ENCODE results near the gene ATF7.
"Not testable (repeated sequence)": the region's sequence is repeated elsewhere in the genome, so short reads cannot be mapped to it uniquely, and the experiment has no call there.

Gene ATF7

DNA sequence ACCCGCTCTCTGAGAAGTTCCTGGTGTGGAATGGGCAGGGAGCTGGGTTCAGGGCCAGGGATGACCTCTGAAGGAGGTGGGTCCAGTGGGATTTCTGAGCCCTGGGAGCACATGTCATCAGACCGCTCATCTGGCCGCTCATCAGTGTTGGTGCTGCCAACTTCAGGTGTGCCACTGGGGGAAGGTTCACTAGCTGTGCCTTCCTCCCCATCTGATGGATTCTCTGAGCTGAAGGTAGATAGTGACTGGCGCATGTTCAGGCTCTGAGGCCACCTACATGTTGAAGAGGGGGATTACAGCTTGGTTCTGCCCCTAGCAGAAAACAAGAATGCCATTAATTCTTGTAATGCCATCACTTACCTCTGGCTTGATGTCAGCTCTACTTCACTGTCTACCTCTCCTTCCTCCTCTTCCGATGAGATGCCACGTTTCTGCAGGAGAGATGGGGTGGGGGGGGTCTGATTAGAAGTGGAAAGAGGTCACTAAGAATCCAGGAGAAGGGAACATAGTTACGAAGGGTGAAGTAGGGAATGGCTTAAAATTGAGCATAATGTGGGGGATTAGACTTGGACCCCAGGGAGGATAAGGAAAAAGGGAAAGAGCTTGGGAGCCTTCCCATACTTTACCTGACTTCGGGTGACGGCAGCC, 144.1 kb downstream of the ATF7 start:
- DNase-seq (ENCODE audit: low read depth), result no peak

GRCh38 chr12:53481458-53481857, 144.7 kb downstream of the ATF7 start:
- DNase-seq (ENCODE audit: low read depth), result not testable (repeated sequence)

- DNase-seq (ENCODE audit: low read depth), result no peak
Measured at GRCh38 chr12:53480491-53481442, 145.4 kb downstream of the ATF7 start.

DNA sequence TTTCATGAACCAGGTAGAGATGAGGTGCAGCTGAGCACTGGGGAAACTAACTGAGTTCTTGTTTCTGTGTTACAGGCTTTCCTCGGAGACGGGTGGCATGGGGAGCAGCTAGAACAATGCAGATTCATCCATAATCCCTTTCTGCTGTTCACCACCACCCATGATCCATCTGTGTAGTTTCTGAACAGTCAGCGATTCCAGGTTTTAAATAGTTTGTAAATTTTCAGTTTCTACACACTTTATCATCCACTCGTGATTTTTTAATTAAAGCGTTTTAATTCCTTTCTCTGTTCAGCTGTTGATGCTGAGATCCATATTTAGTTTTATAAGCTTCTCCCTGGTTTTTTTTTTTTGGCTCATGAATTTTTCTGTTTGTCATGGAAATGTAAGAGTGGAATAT, 146.9 kb downstream of the ATF7 start:
- DNase-seq (ENCODE audit: low read depth), result no peak

DNA sequence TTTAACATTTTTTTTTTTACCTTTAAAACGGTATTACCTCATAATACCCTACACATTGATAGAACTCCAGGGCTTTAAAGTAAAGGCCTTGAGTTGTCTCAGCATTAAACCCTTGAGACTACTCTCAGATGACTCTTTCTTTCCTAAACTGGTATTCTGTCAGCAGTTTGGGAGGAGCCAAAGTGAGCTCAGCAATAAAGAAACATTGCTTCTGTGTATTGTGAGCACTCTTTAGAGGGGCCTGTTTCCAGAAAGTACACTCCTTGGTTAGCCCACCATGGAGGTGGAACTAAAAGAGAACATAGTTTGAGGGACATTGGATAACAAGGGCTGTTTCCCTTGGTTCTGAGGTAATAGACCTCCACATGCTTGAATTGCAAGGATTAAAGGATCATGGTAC, 147.3 kb downstream of the ATF7 start:
- DNase-seq (ENCODE audit: low read depth), result no peak

DNA sequence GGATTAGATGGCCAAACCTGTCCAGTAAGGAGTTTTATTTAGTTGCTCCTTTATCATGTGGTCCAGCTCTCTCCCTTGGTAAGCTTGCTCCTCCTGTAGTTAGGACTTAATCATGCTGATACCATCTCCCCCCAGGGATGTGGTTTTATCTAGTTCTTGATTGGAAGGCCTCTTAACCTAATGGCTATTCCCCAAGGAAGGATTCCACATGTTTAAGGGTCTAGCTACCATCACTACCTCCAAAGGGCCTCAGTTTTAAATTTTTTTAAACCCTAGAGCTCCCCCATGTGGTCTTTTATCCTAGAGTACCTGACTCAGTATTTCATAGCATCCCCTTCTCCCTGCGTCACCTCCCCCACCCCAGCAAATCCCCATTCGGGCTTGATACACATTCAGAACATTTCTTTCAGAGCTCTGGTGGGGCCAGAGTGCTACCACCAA, 149.4 kb downstream of the ATF7 start:
- DNase-seq (ENCODE audit: low read depth), result no peak

- no peak for DNase-seq (ENCODE audit: low read depth)
Measured at GRCh38 chr12:53474819-53475218, 151.4 kb downstream of the ATF7 start.

DNA sequence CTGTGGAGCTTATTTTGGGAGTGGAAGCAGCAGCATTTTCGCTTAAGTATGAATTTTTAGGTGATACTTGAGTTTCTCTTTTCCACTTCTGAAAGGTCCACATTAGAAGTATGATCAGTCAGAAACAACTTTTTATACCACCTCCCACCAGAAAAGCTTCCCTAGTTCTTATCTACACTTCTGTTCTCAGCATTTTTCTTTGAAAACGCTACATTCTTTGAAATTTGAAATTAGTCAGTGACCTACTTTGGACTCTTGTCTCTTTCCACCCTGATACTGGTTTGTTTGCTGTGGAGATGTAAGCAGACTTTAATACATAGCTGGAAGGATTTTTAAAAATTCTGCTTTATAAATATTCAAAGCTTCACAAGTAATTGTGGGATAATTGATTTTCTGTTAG, 152.1 kb downstream of the ATF7 start:
- DNase-seq (ENCODE audit: low read depth), result no peak

GRCh38 chr12:53472056-53472582, 154.1 kb downstream of the ATF7 start:
- DNase-seq (ENCODE audit: low read depth), result no peak

DNA sequence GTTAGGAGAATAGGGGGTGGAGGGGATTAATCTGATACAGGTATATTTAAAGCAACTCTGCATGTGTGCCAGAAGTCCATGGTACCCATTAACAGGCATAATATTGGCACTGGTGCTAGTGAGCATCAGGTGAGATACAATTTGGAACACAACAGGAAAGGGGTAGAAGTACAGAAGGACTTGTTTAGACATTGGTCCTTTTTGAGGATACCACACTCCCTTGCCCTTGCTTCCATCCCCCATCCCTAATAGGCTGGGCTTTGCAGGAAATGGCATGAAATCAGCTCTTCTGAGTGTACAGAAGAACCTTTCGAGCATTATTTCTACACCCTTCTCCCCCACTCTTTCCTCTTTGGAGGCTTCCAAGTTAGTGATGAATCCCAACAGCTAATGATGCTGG, 157.9 kb downstream of the ATF7 start:
- DNase-seq (ENCODE audit: low read depth), result no peak

GRCh38 chr12:53467880-53468279, 158.3 kb downstream of the ATF7 start:
- no peak for DNase-seq (ENCODE audit: low read depth)

- DNase-seq (ENCODE audit: low read depth), result no peak
Measured at GRCh38 chr12:53467082-53467481, 159.1 kb downstream of the ATF7 start.

DNA sequence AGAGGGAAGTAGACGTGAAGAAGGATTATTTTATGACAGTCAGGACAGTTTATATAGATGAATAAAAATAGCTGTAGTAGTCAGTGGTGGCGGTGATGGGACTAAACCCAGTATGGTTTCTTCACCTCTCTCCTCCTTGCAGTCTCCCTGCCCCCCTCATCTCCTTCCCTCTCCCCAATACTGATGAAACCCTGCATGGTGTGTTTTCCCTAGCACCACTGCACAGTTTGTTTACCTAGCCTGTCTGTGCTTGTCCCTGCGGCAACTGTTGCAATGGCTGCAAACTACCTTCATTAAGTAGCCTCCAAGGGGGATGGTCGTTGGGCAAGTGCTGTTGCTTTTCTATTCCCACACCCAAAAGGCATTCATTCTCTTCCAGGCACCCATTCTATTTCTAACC, 159.5 kb downstream of the ATF7 start:
- no peak for DNase-seq (ENCODE audit: low read depth)

DNA sequence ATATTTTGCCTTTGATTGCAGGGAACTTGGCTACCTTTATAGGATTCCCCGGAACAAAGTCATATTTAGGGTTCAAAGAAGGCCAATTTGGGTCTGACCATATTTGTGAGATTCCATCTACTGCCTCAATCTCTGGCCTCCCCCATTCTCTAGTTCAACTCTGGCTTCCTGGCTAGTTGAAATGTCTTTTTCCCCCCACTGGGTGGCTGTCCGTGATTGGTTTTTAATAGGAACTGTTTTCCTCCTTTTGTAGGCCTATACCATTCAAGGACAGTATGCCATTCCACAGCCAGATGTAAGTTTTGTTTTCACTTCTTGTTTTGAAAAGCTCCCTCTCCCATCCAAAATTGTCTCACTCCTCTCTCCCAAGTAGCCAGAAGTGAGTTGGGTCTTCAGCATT, 160.5 kb downstream of the ATF7 start:
- DNase-seq (ENCODE audit: low read depth), result no peak

- DNase-seq (ENCODE audit: low read depth), result no peak
Measured at GRCh38 chr12:53464685-53465418, 161.3 kb downstream of the ATF7 start.

DNA sequence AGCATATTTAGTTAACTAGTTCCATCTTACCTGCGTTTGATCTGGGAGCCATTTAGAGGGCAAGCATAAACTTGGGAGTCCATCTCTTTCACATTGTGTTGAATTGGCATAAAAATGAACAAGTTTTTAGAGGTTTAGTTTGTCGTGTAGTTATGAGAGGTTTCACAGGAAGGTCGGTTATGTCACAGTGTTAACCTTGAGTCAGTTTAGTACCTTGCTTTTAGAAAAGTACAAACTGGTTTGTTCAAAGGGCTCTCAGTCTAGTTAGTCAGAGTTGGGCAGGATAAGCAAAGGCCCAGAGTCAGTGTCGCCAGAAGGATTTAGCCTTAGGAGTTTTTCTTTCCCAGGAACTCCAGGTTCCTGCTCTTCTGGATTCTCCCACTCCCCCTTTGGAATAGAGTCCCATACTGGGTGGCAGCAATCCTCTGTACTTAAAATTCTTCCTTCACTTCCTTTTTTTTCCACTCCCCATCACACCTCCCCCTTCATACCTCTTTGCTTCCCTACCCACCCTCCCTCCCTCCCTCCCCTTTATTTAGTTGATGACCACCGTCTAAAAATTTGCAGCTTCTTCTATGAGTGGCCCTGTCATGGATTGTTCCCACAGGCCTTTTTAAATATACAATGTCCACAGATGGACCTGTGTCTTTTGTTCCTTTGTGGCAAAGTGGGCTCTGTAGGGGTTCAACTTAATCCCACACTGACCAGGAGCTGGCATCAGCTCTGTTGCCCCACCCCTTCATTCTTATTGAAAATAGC, 162.2 kb downstream of the ATF7 start:
- no peak for DNase-seq (ENCODE audit: low read depth)

- no peak for DNase-seq (ENCODE audit: low read depth)
Measured at GRCh38 chr12:53462935-53463334, 163.2 kb downstream of the ATF7 start.

GRCh38 chr12:53461591-53461990, 164.6 kb downstream of the ATF7 start:
- DNase-seq (ENCODE audit: low read depth), result no peak

DNA sequence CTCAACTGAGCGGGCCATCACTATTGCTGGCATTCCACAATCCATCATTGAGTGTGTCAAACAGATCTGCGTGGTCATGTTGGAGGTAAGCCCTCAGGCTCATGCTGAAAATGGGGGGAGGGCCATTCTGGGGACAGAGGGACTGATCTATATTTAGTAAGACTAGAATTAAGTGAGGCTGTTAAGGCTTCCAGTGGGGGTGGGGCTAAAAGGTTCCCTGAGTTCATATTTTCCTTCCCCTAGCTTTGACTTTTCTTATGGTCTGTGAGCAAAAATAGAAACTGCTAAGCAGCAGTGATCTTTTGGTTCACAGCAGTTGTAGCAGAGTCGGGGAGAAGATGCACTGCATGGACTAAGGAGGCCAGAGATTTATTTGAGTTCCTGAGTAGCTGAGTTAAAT, 165.1 kb downstream of the ATF7 start:
- no peak for DNase-seq (ENCODE audit: low read depth)

- DNase-seq (ENCODE audit: low read depth), result no peak
Measured at GRCh38 chr12:53459097-53459496, 167.1 kb downstream of the ATF7 start.

Measured in T-helper 22 cell (primary cell).